Measurements from ENCODE around the gene ZNF512.
"Not testable (repeated sequence)": the region's sequence is repeated elsewhere in the genome, so short reads cannot be mapped to it uniquely, and the experiment has no call there.

The ZNF512 gene

DNA sequence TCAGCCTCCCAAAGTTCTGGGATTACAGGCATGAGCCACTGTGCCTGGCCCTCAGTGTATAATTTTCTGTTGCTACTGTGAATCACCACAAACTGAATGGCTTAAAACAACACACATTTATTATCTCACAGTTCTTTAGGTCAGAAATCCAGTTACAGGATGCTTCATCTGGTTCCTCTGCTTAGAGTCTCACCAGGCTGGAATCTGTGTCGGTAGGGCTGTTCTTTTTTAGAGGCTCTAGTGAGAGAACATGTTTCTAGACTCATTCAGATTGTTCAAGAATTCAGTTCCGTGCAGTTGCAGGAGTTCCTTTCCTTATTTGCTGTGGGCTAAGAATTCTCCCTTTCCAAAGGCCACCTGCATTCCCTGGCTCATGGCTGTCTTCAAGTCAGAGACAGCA, 23.8 kb downstream of the ZNF512 start:
- no peak overlapping the region for H3K4me3 ChIP-seq (ENCODE audit: low read depth, low read length)
- TF ChIP-seq, protein P1, sequence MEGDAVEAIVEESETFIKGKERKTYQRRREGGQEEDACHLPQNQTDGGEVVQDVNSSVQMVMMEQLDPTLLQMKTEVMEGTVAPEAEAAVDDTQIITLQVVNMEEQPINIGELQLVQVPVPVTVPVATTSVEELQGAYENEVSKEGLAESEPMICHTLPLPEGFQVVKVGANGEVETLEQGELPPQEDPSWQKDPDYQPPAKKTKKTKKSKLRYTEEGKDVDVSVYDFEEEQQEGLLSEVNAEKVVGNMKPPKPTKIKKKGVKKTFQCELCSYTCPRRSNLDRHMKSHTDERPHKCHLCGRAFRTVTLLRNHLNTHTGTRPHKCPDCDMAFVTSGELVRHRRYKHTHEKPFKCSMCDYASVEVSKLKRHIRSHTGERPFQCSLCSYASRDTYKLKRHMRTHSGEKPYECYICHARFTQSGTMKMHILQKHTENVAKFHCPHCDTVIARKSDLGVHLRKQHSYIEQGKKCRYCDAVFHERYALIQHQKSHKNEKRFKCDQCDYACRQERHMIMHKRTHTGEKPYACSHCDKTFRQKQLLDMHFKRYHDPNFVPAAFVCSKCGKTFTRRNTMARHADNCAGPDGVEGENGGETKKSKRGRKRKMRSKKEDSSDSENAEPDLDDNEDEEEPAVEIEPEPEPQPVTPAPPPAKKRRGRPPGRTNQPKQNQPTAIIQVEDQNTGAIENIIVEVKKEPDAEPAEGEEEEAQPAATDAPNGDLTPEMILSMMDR (IDR thresholded peaks at IDR 0.05; ENCODE audit: low read depth, low read length): no peak

DNA sequence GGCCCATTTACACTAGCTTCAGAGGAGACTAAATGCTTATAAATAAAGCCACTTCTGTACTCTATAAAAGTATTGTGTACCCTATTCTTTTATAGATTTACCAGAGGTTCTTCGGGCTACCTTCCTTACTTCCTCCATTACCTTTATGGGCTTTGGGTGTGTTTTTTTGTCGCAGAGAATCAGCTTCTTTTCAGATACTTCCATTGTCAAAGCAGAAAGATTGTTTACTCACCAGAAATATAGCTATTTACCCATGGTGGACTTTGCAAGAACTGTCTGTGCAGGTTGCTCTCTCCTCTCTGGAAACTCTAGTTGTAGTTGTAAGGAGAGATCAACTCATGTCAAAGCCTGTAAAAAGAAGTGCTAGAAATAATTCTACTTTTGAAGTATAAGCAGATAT, 31.1 kb downstream of the ZNF512 start:
- H3K4me3 ChIP-seq (ENCODE audit: low read depth, low read length): no peak overlapping the region
- TF ChIP-seq, protein P1 (IDR thresholded peaks at IDR 0.05; ENCODE audit: low read depth, low read length): no peak

DNA sequence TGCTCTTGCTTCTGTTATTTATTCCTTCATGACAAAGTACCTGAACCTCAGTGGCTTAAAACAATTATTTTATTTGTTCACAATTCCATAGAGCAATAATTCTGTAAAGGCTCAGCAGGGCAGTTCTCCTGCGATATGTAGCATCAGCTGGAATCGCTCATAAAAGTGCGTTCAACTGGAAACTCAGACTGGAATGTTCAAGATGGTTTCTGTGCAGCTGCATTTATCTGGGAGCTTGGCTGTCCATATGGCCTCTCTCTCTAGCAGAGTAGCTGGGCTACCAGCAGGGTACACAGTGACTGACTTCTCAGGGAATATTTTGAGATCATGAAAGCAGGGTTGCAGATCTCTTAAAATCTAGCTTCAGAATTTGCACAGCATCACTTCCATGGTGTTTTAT, 32.5 kb downstream of the ZNF512 start:
- no peak overlapping the region for H3K4me3 ChIP-seq (ENCODE audit: low read depth, low read length)
- TF ChIP-seq, protein P1 (IDR thresholded peaks at IDR 0.05; ENCODE audit: low read depth, low read length): no peak

DNA sequence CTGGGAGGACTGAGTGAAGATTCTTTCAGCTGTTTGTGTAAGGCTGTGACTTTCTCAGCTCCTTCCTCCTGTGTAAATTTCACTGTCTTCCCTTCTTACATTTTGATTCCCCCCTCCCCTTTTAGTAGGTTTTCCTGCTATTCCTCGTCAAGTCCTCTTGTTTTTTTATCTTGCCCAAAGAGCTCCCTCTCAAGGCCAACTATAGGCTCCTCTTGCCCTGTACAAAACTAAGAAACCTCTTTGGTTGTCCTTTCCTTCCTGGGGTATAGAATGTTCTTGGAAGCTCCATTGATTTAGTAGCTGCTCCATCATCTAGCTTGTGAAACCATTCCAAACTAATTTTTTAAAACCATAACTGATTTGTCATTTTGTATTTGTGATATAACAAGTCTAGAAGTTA, 38.7 kb downstream of the ZNF512 start:
- TF ChIP-seq, protein P1 (IDR thresholded peaks at IDR 0.05; ENCODE audit: low read depth, low read length): no peak
- no peak overlapping the region for H3K4me3 ChIP-seq (ENCODE audit: low read depth, low read length)

DNA sequence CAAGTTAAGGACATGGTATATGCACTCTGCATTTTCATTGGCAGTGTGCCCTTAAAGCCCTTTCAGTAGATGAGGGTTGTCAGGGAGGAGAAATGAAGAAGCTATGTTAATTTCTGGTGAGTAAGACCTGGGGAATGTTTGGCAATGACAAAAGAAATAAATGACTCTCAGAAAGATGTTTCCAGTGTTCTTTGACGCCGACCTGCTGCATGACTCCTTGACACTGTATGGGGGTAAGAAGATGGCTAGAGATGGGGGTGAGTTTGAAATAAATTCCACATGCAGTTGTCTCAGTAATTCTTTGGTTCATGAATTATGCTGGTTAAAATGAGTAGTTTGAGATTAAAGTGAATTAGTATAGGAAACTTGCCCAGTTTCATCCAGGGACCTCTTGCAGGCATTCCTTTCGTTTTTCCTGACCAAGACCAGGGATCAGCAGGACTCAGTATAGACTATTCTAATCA, 40.1 kb downstream of the ZNF512 start:
- no peak overlapping the region for H3K4me3 ChIP-seq (ENCODE audit: low read depth, low read length)
- TF ChIP-seq, protein P1 (IDR thresholded peaks at IDR 0.05; ENCODE audit: low read depth, low read length): no peak

DNA sequence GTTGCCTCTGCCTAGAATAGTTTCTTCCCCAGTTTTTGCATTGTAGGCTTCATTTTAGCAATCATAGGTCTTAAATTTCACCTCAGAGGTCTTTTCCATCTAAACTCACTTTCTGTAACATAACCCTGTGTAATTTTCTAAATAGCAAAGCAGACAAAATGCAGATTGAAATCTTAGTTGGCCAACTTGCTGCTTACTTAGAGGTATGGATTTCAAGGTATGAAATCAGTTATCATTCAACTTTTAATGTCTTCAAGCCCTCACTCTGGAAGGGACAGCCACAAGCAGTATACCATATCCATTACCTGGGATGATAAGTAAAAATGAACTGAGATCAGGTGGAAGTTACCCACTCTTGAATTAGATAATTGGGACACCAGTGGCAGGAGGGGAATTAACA, 42.1 kb downstream of the ZNF512 start:
- TF ChIP-seq, protein P1 (IDR thresholded peaks at IDR 0.05; ENCODE audit: low read depth, low read length): no peak
- H3K4me3 ChIP-seq (ENCODE audit: low read depth, low read length): no peak overlapping the region

DNA sequence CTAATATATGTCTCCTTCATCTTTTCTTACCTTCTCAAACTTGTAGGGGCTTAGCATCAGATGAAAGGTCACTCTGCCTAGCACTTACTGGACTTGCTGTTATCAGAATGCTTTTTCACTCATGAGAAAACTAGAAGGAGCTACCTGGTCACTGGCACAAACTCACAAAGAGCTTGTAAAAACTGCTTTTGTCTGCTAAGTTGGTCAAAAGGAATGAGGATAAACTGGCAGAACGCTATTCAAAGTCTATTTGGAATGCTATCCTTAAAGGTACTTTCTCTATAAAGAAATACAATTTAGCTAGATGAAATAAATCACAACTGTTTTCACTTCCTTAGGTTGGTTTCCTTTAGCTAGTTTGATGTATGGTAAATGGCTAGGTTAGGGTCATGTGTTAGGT, 43.5 kb downstream of the ZNF512 start:
- not testable (repeated sequence) for H3K4me3 ChIP-seq (ENCODE audit: low read depth, low read length)

DNA sequence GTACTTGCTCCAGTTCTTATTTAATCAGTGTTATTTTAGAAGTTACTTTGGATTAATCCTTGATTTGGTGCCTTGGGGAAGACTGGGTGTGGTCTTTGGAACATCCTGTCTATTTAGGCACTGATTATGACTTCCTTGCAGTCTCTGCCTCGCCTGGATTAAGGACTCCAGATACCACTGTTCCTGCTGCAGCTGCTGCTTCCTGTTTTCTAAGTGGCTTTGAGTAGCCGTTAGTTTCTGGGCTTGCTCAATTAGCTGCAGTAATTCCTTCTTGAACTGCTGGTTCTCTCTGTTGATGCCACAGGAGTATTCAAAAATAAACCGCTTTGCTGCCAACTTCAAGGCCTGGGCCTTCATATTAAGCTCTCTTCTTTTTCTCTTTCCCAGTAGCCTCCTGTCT, 44.1 kb downstream of the ZNF512 start:
- not testable (repeated sequence) for H3K4me3 ChIP-seq (ENCODE audit: low read depth, low read length)

Measured in WI38 (cell line).